AG04449 (cell line): ENCODE measurements around the gene SP2.

Experiments used
- CTCF ChIA-PET: fragments of 350-600 bp; formaldehyde crosslinking; extraction: SDS; loops from one replicate; lab custom pipeline; 2021; ENCODE audit warnings: antibody characterized with exemption; lab: Yijun Ruan, JAX
- POLR2A ChIA-PET: fragments of 400-600, 350-600 bp; formaldehyde crosslinking; extraction: SDS; loops from one replicate; lab custom pipeline; 2020; ENCODE audit warnings: antibody characterized with exemption, inconsistent platforms; lab: Yijun Ruan, JAX
- DNase-seq: peaks from one replicate; pipeline ENCODE4 v3.0.0-alpha.2; 2010; ENCODE audit warnings: low read depth, low spot score
- H3K4me3 ChIP-seq: 2 replicates; pipeline ENCODE4 v1.5.1; 2011; ENCODE audit warnings: low read depth, mild to moderate bottlenecking, control low read depth, low read length
- TF ChIP-seq, protein P1 (sequence below): IDR thresholded peaks from one replicate; pipeline ENCODE4 v1.5.1; 2011; ENCODE audit warnings: mild to moderate bottlenecking, moderate library complexity, low read length, control low read depth, inconsistent platforms; ENCODE audit not compliant: insufficient read depth; ENCODE audit errors: missing control alignments

SP2 gene

GRCh38 chr17:47978324-47978723, 82.3 kb downstream of the SP2 start:
- H3K4me3 ChIP-seq, result no peak overlapping the region
- CTCF ChIA-PET, result interaction anchor here (0.7 to 22.1 kb wide), 39 partner anchors 8 to 635 kb away, joined by 3 to 600 read pairs (median 4); partner anchors contain the start of genes CDK5RAP3 and PRR15L
- TF ChIP-seq, protein P1, sequence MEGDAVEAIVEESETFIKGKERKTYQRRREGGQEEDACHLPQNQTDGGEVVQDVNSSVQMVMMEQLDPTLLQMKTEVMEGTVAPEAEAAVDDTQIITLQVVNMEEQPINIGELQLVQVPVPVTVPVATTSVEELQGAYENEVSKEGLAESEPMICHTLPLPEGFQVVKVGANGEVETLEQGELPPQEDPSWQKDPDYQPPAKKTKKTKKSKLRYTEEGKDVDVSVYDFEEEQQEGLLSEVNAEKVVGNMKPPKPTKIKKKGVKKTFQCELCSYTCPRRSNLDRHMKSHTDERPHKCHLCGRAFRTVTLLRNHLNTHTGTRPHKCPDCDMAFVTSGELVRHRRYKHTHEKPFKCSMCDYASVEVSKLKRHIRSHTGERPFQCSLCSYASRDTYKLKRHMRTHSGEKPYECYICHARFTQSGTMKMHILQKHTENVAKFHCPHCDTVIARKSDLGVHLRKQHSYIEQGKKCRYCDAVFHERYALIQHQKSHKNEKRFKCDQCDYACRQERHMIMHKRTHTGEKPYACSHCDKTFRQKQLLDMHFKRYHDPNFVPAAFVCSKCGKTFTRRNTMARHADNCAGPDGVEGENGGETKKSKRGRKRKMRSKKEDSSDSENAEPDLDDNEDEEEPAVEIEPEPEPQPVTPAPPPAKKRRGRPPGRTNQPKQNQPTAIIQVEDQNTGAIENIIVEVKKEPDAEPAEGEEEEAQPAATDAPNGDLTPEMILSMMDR, result peak; percentile 74
- POLR2A ChIA-PET, result interaction anchor here (0.6 kb wide), 1 partner anchor 147 kb away, joined by 3 read pairs; the partner anchor contains the start of gene MRPL10
- DNase-seq, result no peak
